Muscle layer of colon (tissue), 2 donors: ENCODE data around the gene BORCS8.

Experiments used
- H3K27ac ChIP-seq: one replicate; pipeline ENCODE4 v1.7.0; 2013; ENCODE audit warnings: low read depth, mild to moderate bottlenecking, low read length, moderate library complexity
- H3K27me3 ChIP-seq, 2 donors: one replicate each; pipeline ENCODE4 v1.7.0; 2013; ENCODE audit warnings: low read length in 2 of 2, mild to moderate bottlenecking in 2 of 2; ENCODE audit not compliant: insufficient read depth in 2 of 2, control insufficient read depth in 1 of 2
- H3K36me3 ChIP-seq: one replicate; pipeline ENCODE4 v1.7.0; 2013; ENCODE audit warnings: mild to moderate bottlenecking, low read length; ENCODE audit not compliant: insufficient read depth
- H3K4me1 ChIP-seq: one replicate; pipeline ENCODE4 v1.7.0; 2013; ENCODE audit warnings: mild to moderate bottlenecking, low read length; ENCODE audit not compliant: insufficient read depth
- H3K4me3 ChIP-seq, 2 donors: one replicate each; pipeline ENCODE4 v1.7.0; 2013; ENCODE audit warnings: low read length in 2 of 2, low read depth in 1 of 2, mild to moderate bottlenecking in 1 of 2, moderate library complexity in 1 of 2
- H3K9ac ChIP-seq: one replicate; pipeline ENCODE4 v1.7.0; 2013; ENCODE audit warnings: low read length
- H3K9me3 ChIP-seq: one replicate; pipeline ENCODE4 v1.7.0; 2013; ENCODE audit warnings: mild to moderate bottlenecking, low read length
- donor health status: abdominal sarcoma.
- donor health status: Adenocarcinoma of cecum.

Gene BORCS8

GRCh38 chr19:19202707-19203011, 10.7 kb upstream of the BORCS8 start:
- peaks cover 23% of the 10 kb centered on the region for H3K36me3 ChIP-seq
- H3K27ac ChIP-seq = peak overlapping the region; percentile 79
- H3K27me3 ChIP-seq = peaks cover 0 to 4% of the 10 kb centered on the region in 2 donors
- H3K4me3 ChIP-seq = peak overlapping the region; percentile 65 to 82
- H3K4me1 ChIP-seq = peaks cover 8% of the 10 kb centered on the region
- no peaks in the 10 kb centered on the region for H3K9me3 ChIP-seq
- H3K9ac ChIP-seq = peak overlapping the region; percentile 38

DNA sequence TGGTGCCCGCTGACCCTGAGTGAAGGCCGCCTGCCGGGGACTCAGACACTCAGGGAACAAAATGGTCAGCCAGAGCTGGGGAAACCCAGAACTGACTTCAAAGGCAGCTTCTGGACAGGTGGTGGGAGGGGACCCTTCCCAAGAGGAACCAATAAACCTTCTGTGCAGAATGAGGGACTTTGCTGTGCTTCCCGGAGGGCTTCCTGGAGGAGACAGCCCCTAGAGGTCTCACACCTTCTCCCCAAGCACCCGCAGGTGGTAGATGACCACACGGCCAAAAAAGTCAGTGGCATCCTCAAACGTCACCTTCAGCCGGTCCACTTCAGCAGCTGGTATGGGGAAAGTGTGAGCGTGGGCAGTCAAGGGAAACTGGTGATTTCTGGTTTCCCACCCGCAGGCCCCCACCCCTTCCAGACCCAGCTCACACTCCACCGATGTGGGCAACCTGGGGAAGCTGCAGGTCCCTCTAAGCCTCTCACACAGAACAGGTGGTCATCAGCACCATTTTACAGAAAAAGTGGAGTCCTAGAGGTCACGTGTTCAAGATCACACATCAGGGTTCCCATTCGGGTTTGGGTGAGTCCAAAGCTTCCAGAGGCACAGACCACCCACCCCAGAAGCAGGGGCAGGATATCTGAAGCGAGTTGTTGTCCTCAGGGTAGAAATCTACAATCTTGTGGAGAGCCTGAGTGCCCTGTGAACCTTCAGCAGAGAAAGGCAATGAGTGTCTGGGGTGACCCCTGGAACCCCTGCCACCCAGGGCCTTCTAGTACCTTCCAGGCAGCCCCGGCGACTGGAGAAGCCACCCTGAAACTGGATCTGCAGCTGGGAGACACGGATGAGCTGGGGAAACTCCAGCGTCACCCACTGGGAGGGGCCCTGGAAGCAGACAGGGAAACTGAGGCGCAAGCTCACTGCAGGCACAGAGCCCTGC, 10.0 kb upstream of the BORCS8 start:
- Histone ChIP-seq H3K27ac (no peak overlapping the region), H3K9ac (no peak overlapping the region), H3K4me1 (peaks cover 8% of the 10 kb centered on the region), H3K4me3 (peak overlapping the region in 1 of 2 donors; percentile 82), H3K27me3 (peaks cover 0 to 4% of the 10 kb centered on the region in 2 donors), H3K9me3 (no peaks in the 10 kb centered on the region), H3K36me3 (peaks cover 27% of the 10 kb centered on the region)

DNA sequence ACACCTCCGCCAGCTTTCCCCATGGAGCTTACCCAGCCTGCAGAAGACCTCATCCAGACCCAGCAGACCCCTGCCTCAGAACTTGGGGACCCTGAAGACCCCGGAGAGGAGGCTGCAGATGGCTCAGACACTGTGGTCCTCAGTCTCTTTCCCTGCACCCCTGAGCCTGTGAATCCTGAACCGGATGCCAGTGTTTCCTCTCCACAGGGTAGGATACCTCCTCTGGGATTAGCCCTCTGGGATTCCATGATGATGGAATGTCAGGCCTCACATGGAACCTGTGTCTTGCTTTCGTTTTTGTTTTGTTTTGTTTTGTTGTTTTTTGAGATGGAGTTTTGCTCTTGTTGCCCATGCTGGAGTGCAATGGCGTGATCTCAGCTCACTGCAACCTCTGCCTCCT, 2.0 kb upstream of the BORCS8 start:
- Histone ChIP-seq H3K4me3 (peak overlapping the region in 1 of 2 donors; percentile 100), H3K9me3 (no peaks in the 10 kb centered on the region), H3K27me3 (no peaks in the 10 kb centered on the region), H3K4me1 (peaks cover 35% of the 10 kb centered on the region), H3K36me3 (peaks cover 25% of the 10 kb centered on the region), H3K27ac (no peak overlapping the region), H3K9ac (no peak overlapping the region)

DNA sequence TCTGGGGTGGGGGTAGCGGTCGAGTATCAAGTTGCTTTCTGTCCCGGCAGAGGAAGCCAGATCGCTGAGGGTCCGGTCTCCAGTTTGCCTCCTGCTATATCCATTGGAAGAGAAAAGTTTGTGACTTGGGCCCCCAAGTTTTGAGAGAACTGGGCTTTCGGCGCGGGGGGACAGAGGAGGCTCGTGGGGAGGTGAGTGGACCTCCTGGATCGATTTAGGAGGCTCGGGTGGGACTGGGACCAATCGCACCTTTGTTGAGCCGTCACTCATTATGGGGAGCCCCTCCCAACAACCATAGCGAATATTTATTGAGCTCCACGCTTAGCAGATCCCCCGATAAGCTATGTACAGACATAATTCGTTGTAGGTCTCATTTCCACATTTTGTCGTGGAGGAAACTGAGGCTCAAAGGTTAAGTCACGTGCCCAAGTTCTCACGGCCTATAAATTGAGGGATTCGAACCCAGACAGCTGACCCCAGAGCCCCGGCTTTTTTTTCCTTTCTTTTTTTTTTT, 1.0 kb upstream of the BORCS8 start:
- no peaks in the 10 kb centered on the region for H3K9me3 ChIP-seq
- peaks cover 16% of the 10 kb centered on the region for H3K36me3 ChIP-seq
- peaks cover 35% of the 10 kb centered on the region for H3K4me1 ChIP-seq
- H3K27ac ChIP-seq = peak overlapping the region; percentile 91
- H3K4me3 ChIP-seq = peak overlapping the region; percentile 67 to 100
- H3K27me3 ChIP-seq = no peaks in the 10 kb centered on the region
- H3K9ac ChIP-seq = peak overlapping the region; percentile 91

DNA sequence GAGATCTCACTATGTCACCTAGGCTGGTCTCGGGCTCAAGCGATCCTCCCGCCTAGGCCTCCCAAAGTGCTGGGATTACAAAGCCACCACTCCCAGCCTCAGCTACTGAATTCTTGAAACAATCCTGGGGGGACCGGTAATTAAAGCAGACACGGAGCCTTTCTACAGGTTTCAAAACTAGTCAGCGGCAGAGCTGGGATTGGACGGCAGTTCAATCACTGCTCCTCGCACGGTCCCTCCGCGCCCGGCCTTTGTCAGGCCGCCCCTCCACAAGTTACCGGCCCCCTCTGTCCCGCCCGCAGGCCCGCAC, 229 bp downstream of the BORCS8 start:
- H3K4me1 ChIP-seq = peaks cover 35% of the 10 kb centered on the region

DNA sequence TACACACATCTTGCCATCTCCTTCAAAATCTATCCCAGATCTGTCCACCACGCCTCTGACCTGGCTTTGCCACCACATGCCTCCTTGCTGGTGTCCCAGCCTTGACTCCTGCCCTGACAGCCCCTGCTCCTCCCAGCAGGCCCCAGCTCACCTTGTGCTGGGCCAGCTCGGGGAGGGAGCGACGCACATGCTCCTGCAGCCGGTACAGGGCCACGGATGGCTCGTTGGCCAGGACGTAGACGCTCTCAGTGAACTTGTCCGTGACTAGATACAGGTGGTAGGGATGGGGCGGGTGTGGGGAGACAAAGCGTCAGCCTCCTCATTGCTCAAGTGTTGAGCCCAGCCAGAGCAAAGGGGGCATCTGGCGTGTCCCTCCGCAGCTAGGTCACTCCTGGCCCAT, 5.2 kb downstream of the BORCS8 start:
- no peaks in the 10 kb centered on the region for H3K27me3 ChIP-seq
- no peak overlapping the region for H3K9ac ChIP-seq
- H3K4me3 ChIP-seq = no peak overlapping the region
- no peak overlapping the region for H3K27ac ChIP-seq
- no peaks in the 10 kb centered on the region for H3K9me3 ChIP-seq
- peaks cover 23% of the 10 kb centered on the region for H3K4me1 ChIP-seq
- peaks cover 9% of the 10 kb centered on the region for H3K36me3 ChIP-seq

More for the DNA sequence above, 229 bp downstream of the BORCS8 start:
- H3K9me3 ChIP-seq = no peaks in the 10 kb centered on the region
- H3K27me3 ChIP-seq = no peaks in the 10 kb centered on the region
- H3K36me3 ChIP-seq = peaks cover 8% of the 10 kb centered on the region
- peak overlapping the region; percentile 73 to 100 for H3K4me3 ChIP-seq
- peak overlapping the region; percentile 93 for H3K9ac ChIP-seq
- H3K27ac ChIP-seq = peak overlapping the region; percentile 91

DNA sequence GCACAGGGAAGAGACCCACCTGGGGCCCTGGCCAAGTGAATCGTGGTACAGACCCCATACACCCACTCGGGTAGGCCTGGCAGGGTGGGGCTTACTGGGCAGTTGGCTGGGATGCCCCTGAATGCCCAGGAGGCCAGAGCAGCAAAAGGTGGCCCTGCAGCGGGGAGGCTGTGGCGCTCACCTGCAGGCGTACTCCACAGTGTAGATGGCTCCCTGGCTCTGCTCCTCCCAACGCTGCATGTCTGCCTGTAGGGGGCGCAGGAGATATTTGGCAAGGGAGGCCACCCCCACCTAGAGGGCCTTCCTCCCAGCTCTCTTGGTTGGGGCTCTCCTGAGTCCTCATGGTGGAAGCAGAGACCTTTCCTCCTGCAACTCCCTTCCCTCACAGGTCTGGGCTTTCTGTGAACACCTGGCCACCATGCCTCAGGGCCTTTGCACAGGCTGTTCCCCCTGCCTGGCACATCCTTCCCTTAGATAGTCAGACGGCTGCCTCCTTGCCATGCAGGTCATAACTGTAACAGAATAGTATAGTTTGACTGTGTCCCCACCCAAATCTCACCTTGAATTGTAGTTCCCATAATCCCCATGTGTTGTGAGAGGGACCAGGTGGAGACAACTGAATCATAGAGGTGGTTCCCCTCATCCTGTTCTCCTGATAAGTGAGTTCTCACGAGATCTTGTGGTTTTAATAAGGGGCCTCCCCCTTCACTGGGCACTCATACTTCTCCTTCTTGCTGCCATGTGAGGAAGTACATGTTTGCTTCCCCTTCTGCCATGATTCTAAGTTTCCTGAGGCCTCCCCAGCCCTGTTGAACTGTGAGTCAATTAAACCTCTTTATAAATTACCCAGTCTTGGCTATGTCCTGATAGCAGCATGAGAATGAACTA, 5.9 kb downstream of the BORCS8 start:
- no peak overlapping the region for H3K27ac ChIP-seq
- H3K4me3 ChIP-seq = no peak overlapping the region
- no peaks in the 10 kb centered on the region for H3K9me3 ChIP-seq
- H3K27me3 ChIP-seq = no peaks in the 10 kb centered on the region
- peaks cover 21% of the 10 kb centered on the region for H3K4me1 ChIP-seq
- no peak overlapping the region for H3K9ac ChIP-seq
- peaks cover 11% of the 10 kb centered on the region for H3K36me3 ChIP-seq

- Histone ChIP-seq H3K9me3 (no peaks in the 10 kb centered on the region), H3K4me1 (no peaks in the 10 kb centered on the region), H3K36me3 (peaks cover 15% of the 10 kb centered on the region), H3K9ac (no peak overlapping the region), H3K4me3 (no peak overlapping the region), H3K27ac (no peak overlapping the region), H3K27me3 (no peaks in the 10 kb centered on the region)
Measured at GRCh38 chr19:19181488-19181998, 10.4 kb downstream of the BORCS8 start.

DNA sequence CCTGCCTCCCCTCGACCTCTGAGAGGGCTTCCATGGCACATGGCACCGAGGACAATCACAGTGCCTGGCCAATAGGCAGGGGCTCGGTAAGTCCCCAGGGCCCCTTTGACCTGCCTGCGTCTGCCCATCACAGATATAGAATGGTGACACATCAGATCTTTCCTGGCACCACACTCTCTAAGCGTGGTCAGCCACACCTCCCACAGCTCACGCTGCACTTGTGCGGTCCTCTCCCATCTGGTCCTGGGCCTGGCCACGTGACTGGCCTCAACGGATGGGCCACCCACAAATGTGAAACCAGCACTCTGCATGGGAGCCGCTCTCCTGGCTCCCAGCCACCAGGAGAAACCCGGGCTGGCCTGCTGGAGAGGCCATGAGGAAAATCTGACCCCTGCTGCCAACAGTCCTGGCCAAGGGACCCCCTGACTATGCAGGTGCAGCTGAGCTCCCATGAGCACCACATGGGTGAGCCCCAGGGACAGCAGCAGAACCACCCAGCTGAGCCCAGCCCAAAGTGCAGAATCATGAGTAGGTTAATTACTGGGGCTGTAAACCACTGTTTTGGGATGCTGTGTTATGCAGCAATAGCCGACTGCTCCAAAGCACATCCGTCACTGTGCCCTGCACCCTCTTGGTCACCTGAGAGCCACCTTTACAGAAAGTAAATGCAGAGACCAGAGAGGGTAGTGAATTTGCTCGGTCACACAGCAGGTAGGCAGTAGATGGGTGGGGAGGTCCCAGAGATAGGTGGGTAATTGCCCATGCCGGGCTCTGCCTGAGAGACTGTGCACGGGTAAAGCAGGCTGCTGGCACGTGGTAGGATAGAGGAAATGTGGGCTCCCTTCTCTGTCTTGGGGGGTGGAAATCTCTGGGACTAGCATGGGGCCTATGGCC, 12.2 kb downstream of the BORCS8 start:
- H3K27ac ChIP-seq = no peak overlapping the region
- no peaks in the 10 kb centered on the region for H3K27me3 ChIP-seq
- no peaks in the 10 kb centered on the region for H3K4me1 ChIP-seq
- peaks cover 15% of the 10 kb centered on the region for H3K36me3 ChIP-seq
- H3K9ac ChIP-seq = no peak overlapping the region
- no peak overlapping the region for H3K4me3 ChIP-seq
- H3K9me3 ChIP-seq = no peaks in the 10 kb centered on the region

DNA sequence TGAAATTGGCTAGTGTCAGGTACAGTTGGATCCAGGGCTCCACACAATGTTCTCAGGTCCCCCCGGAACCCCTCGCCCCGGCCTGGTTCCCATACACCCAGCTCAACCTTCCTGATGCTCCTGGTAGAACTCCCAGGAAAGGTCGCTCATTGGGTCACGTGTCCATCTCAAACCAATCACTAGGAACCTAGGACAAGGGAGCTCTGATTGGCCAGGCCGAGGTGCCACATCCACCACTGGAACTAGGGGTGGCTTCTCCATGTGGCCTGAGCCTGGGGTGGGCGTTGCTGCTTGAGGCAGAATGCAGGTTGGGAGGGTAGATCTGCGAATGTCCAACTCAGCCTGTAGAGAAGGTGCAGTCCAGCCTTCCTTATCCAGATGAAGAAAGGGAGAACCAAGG, 15.0 kb downstream of the BORCS8 start:
- H3K9me3 ChIP-seq = no peaks in the 10 kb centered on the region
- H3K27ac ChIP-seq = no peak overlapping the region
- H3K4me1 ChIP-seq = no peaks in the 10 kb centered on the region
- H3K4me3 ChIP-seq = no peak overlapping the region
- H3K36me3 ChIP-seq = peaks cover 12% of the 10 kb centered on the region
- H3K27me3 ChIP-seq = peaks cover 0 to 2% of the 10 kb centered on the region in 2 donors
- no peak overlapping the region for H3K9ac ChIP-seq
